Smooth muscle cell of the brain vasculature (primary cell): ENCODE data around the gene NCAM1.
A peak's percentile ranks its signal among the peaks of the same experiment; 100 is the strongest.

Source experiments
- DNase-seq: peaks from one replicate; pipeline ENCODE4 v3.0.0-alpha.2; 2012; ENCODE audit warnings: low read depth, low spot score

NCAM1 gene

GRCh38 chr11:113085446-113085845 lies 124.2 kb downstream of the NCAM1 start:
- DNase-seq, result no peak

GRCh38 chr11:113087706-113088105 lies 126.5 kb downstream of the NCAM1 start:
- no peak for DNase-seq

GRCh38 chr11:113090716-113091480 lies 129.7 kb downstream of the NCAM1 start:
- no peak for DNase-seq

GRCh38 chr11:113091481-113091780 lies 130.2 kb downstream of the NCAM1 start:
- no peak for DNase-seq

- DNase-seq, result no peak
These were observed 135.4 kb downstream of the NCAM1 start for GRCh38 chr11:113096648-113097047.

- no peak for DNase-seq
These were observed 142.9 kb downstream of the NCAM1 start for GRCh38 chr11:113103932-113104690.

- no peak for DNase-seq
These were observed 143.6 kb downstream of the NCAM1 start for GRCh38 chr11:113104691-113105251.

GRCh38 chr11:113105592-113105991 lies 144.4 kb downstream of the NCAM1 start:
- DNase-seq, result no peak

- no peak for DNase-seq
These were observed 145.3 kb downstream of the NCAM1 start for GRCh38 chr11:113106507-113106906.

- DNase-seq, result no peak
These were observed 148.8 kb downstream of the NCAM1 start for GRCh38 chr11:113110046-113110445.

- no peak for DNase-seq
These were observed 149.9 kb downstream of the NCAM1 start for GRCh38 chr11:113111156-113111555.

GRCh38 chr11:113112307-113112706 lies 151.1 kb downstream of the NCAM1 start:
- no peak for DNase-seq

GRCh38 chr11:113113801-113114704 lies 152.8 kb downstream of the NCAM1 start:
- DNase-seq, result peak; percentile 12

- no peak for DNase-seq
These were observed 153.4 kb downstream of the NCAM1 start for GRCh38 chr11:113114705-113115027.

- no peak for DNase-seq
These were observed 156.9 kb downstream of the NCAM1 start for GRCh38 chr11:113118104-113118503.

- no peak for DNase-seq
These were observed 157.9 kb downstream of the NCAM1 start for GRCh38 chr11:113119074-113119473.

- DNase-seq, result no peak
These were observed 158.9 kb downstream of the NCAM1 start for GRCh38 chr11:113119966-113120736.

GRCh38 chr11:113121746-113122145 lies 160.5 kb downstream of the NCAM1 start:
- DNase-seq, result no peak

GRCh38 chr11:113124006-113124405 lies 162.8 kb downstream of the NCAM1 start:
- no peak for DNase-seq

GRCh38 chr11:113124578-113124977 lies 163.4 kb downstream of the NCAM1 start:
- no peak for DNase-seq
